Measurements from ENCODE around the gene OR10J5.

DNA sequence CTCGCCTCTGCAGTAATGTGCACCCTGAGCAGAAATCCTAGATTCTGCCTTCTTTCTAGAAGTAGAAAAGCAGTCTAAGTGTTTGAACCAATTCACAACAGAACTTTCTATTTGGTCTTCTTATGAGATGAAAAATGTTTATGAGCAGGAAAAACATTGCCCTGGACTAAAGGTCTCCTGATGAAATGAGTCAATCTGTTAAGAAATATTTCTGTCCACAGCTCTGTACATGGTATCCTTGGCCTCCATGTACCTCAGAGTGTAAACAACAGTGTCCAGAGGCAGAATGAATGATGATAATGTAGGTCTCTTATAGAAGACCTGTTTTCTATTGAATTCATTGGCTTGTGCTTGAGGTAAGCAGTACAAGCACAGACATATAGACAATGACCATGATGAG, 45.6 kb upstream of the OR10J5 start:
- TF ChIP-seq ZBTB8A (tag by site-specific recombination; IDR thresholded peaks at IDR 0.05) (no peak), HOXA7 (CRISPR knock-in tag; IDR thresholded peaks at IDR 0.05; ENCODE audit: borderline replicate concordance) (no peak)
- TF ChIP-seq, protein P1, sequence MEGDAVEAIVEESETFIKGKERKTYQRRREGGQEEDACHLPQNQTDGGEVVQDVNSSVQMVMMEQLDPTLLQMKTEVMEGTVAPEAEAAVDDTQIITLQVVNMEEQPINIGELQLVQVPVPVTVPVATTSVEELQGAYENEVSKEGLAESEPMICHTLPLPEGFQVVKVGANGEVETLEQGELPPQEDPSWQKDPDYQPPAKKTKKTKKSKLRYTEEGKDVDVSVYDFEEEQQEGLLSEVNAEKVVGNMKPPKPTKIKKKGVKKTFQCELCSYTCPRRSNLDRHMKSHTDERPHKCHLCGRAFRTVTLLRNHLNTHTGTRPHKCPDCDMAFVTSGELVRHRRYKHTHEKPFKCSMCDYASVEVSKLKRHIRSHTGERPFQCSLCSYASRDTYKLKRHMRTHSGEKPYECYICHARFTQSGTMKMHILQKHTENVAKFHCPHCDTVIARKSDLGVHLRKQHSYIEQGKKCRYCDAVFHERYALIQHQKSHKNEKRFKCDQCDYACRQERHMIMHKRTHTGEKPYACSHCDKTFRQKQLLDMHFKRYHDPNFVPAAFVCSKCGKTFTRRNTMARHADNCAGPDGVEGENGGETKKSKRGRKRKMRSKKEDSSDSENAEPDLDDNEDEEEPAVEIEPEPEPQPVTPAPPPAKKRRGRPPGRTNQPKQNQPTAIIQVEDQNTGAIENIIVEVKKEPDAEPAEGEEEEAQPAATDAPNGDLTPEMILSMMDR (tag by site-specific recombination; IDR thresholded peaks at IDR 0.05), result no peak
